Measurements from ENCODE around the gene SPOCK1. TPM values are rescaled to one million over a fixed set of nuclear protein-coding genes. Genes with fewer than 3 reads are reported as not detected.

Gene SPOCK1
- total RNA-seq, 4 donors from 2014 or later, result 8.6 to 34.8 (median 13.2) TPM

DNA sequence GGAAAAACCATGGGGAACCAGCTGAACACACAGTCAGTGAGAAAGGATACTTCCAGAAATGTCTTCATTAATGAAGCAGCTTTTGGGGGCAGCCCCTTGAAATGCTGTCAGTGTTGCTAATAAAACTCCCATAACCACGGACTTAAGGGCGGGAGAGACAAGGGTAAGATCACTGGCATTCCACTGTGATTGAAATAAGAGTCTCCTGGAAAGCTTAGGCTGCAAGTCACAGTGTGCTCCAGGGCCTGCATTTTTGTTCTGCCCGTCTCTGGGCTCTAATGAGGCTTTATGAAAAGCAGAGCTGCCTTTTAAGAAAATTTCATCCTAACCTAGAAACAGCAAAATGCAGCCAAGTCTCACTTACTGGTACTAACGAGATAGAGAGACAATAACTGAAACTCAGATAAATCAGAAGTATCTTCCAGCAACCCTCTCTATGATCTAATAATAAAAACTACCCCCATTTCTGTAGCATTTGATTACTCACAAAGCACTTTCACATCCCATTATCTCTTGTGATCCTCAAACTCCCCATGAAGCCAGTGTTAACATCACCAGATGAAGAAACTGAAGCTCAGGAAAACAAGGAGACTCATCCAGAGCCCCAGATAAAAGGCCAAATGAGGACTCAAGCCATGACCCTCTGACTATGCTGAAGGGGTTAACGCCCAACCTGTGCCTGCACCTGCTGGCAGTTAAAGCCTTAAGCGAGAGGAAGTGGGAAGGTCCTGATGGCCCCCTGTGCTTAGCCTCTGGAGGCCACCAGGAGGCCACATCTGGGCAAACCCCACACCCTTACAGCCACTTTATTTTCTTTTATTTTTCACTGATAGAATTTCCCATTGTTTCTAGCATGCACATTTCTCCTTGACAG lies 37.5 kb downstream of the SPOCK1 start:
- no peak for TF ChIP-seq POLR2A (IDR thresholded peaks at IDR 0.05)
- no peak for TF ChIP-seq EP300 (IDR thresholded peaks at IDR 0.05; ENCODE audit: low read depth)
- TF ChIP-seq CTCF (IDR thresholded peaks at IDR 0.05), result no peak
- TF ChIP-seq POLR2AphosphoS5 (IDR thresholded peaks at IDR 0.05), result no peak
- H3K9me3 ChIP-seq, result no peaks in the 10 kb centered on the region
- in situ Hi-C loops (cut with MboI; ENCODE audit: low pct_ligation_motif_present in 1 of 4, low pct_unique_long_range_greater_than_20kb in 1 of 4, low sequenced_read_pairs in 3 of 4) (no loop called here), intact Hi-C loops (cut with DNase I; ENCODE audit: low total_unique reads) (no loop called here)
- WGBS, 2 donors (ENCODE audit: low coverage in 1 of 2), result 47 to 65% methylated on average over 2 to 6 of the region's 6 CpGs
- no peaks in the 10 kb centered on the region for H3K27me3 ChIP-seq
- H3K4me3 ChIP-seq, result no peak overlapping the region
- no peaks in the 10 kb centered on the region for H3K36me3 ChIP-seq
- H3K27ac ChIP-seq, result no peak overlapping the region
- no peak for DNase-seq
- H3K4me1 ChIP-seq, result no peaks in the 10 kb centered on the region

- H3K36me3 ChIP-seq, result no peaks in the 10 kb centered on the region
- no peak overlapping the region for H3K27ac ChIP-seq
- H3K4me3 ChIP-seq, result no peak overlapping the region
- intact Hi-C loops (cut with DNase I; ENCODE audit: low total_unique reads) (no loop called here), in situ Hi-C loops (cut with MboI; ENCODE audit: low pct_ligation_motif_present in 1 of 4, low pct_unique_long_range_greater_than_20kb in 1 of 4, low sequenced_read_pairs in 3 of 4) (no loop called here)
- no peak for DNase-seq
- no peaks in the 10 kb centered on the region for H3K9me3 ChIP-seq
- no peaks in the 10 kb centered on the region for H3K27me3 ChIP-seq
- H3K4me1 ChIP-seq, result no peaks in the 10 kb centered on the region
- no peak for TF ChIP-seq POLR2A (IDR thresholded peaks at IDR 0.05)
- TF ChIP-seq POLR2AphosphoS5 (IDR thresholded peaks at IDR 0.05), result no peak
- TF ChIP-seq EP300 (IDR thresholded peaks at IDR 0.05; ENCODE audit: low read depth), result no peak
- no peak for TF ChIP-seq CTCF (IDR thresholded peaks at IDR 0.05)
Observed at GRCh38 chr5:137454671-137455070, 44.5 kb downstream of the SPOCK1 start.

DNA sequence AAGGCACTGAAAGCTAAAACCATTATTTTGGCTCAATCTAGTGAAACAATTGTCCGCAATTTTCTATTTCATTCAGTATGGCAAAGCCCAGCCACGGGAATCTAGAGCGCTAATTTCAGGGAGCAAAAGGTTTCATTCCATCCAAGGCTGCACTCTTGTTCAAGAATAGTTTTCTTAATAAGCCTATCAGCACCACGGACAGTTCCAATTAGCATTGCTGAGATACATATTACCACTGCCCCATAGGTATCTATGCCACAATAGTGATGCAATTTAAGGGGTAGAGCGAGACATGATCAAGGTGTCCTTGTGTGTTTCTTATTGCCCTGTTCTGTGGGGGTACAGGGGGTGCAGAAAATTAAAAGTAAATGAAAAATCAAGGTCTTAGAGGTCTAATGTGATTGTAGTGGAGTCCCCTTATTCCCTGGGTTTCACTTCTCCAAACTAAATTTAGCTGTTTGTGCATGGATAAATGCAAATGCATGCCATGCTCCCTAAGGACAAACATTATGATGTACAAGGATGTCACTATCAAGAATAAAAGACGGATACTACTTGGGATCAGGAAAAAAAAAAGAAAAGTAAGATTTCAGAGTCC lies 45.5 kb downstream of the SPOCK1 start:
- 52 to 61% methylated on average over 5 to 6 of the region's 6 CpGs for WGBS, 2 donors (ENCODE audit: low coverage in 1 of 2)
- H3K4me3 ChIP-seq, result no peak overlapping the region
- intact Hi-C loops (cut with DNase I; ENCODE audit: low total_unique reads), result no loop called here
- no peaks in the 10 kb centered on the region for H3K36me3 ChIP-seq
- no peaks in the 10 kb centered on the region for H3K4me1 ChIP-seq
- no peaks in the 10 kb centered on the region for H3K9me3 ChIP-seq
- TF ChIP-seq POLR2AphosphoS5 (IDR thresholded peaks at IDR 0.05), result no peak
- no peak for TF ChIP-seq CTCF (IDR thresholded peaks at IDR 0.05)
- TF ChIP-seq EP300 (IDR thresholded peaks at IDR 0.05; ENCODE audit: low read depth), result no peak
- TF ChIP-seq POLR2A (IDR thresholded peaks at IDR 0.05), result no peak
- no peak overlapping the region for H3K27ac ChIP-seq
- H3K27me3 ChIP-seq, result no peaks in the 10 kb centered on the region
- no peak for DNase-seq
- in situ Hi-C loops (cut with MboI; ENCODE audit: low pct_ligation_motif_present in 1 of 4, low pct_unique_long_range_greater_than_20kb in 1 of 4, low sequenced_read_pairs in 3 of 4), result no loop called here

DNA sequence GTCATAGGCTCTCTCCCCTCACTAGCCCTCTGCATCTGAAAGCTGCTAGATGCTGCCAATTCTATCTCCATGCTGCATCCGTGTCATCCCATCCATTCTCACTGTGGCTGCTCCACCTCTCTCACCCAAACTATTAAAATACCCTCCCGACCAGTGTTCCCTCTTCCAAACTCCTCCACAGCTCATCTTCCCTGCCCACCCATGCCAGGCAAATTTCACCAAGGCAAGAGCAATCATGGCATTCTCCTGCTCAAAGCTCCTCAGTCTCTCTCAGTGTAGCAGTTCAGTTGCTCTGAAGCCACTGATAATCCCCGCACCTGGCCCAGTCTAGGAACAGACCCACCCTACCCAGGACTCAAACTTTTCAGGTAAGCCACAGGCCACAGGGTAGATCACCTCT lies 48.4 kb downstream of the SPOCK1 start:
- no peaks in the 10 kb centered on the region for H3K36me3 ChIP-seq
- TF ChIP-seq CTCF (IDR thresholded peaks at IDR 0.05), result no peak
- TF ChIP-seq EP300 (IDR thresholded peaks at IDR 0.05; ENCODE audit: low read depth), result no peak
- no peak for TF ChIP-seq POLR2AphosphoS5 (IDR thresholded peaks at IDR 0.05)
- no peak for TF ChIP-seq POLR2A (IDR thresholded peaks at IDR 0.05)
- H3K27me3 ChIP-seq, result no peaks in the 10 kb centered on the region
- in situ Hi-C loops (cut with MboI; ENCODE audit: low pct_ligation_motif_present in 1 of 4, low pct_unique_long_range_greater_than_20kb in 1 of 4, low sequenced_read_pairs in 3 of 4) (no loop called here), intact Hi-C loops (cut with DNase I; ENCODE audit: low total_unique reads) (no loop called here)
- H3K9me3 ChIP-seq, result no peaks in the 10 kb centered on the region
- no peak overlapping the region for H3K27ac ChIP-seq
- no peak overlapping the region for H3K4me3 ChIP-seq
- DNase-seq, result no peak
- 70 to 89% methylated on average over 1 to 3 of the region's 3 CpGs for WGBS, 2 donors (ENCODE audit: low coverage in 1 of 2)
- no peaks in the 10 kb centered on the region for H3K4me1 ChIP-seq

All from transverse colon (tissue), 4 donors.